PFSK-1 (cell line): ENCODE data around the gene MAGI2.

Experiments used
- FOXP2 ChIP-seq: optimal IDR thresholded peaks from 2 replicates; pipeline ENCODE3; 2011; ENCODE audit warnings: borderline replicate concordance, control low read depth, inconsistent platforms; ENCODE audit not compliant: insufficient read depth; ENCODE audit errors: extremely low read length, extremely low read depth
- POLR2AphosphoS5 ChIP-seq: IDR thresholded peaks from 2 replicates; pipeline ENCODE4 v1.6.1; 2012; ENCODE audit warnings: low read depth, mild to moderate bottlenecking, control low read depth, low read length, moderate library complexity
- REST ChIP-seq, 2 experiments: IDR thresholded peaks; 2 replicates each; pipeline versions ENCODE4 v1.6.1 to v1.8.0; 2011 to 2012; ENCODE audit warnings: low read depth in 2 of 2, low read length in 2 of 2, control low read depth in 1 of 2, inconsistent platforms in 1 of 2, mild to moderate bottlenecking in 1 of 2, moderate library complexity in 1 of 2; ENCODE audit not compliant: insufficient read depth in 1 of 2
- SIN3A ChIP-seq: IDR thresholded peaks from 2 replicates; pipeline ENCODE4 v1.6.1; 2012; ENCODE audit warnings: mild to moderate bottlenecking, low read length, moderate library complexity, borderline replicate concordance; ENCODE audit not compliant: insufficient read depth
- TAF1 ChIP-seq: IDR thresholded peaks from 2 replicates; pipeline ENCODE4 v1.6.1; 2012; ENCODE audit warnings: low read length, control low read depth, borderline replicate concordance; ENCODE audit not compliant: insufficient read depth

The MAGI2 gene

GRCh38 chr7:78057571-78057970 is 1395.9 kb downstream of the MAGI2 start:
- no peak for TF ChIP-seq POLR2AphosphoS5
- no peak for TF ChIP-seq FOXP2
- TF ChIP-seq REST (IDR thresholded peaks at IDR 0.05; ENCODE audit: insufficient read depth in 1 of 2, low read depth in 2 of 2, low read length in 2 of 2): no peak
- TF ChIP-seq TAF1: no peak
- TF ChIP-seq SIN3A: no peak

GRCh38 chr7:78055599-78055998 is 1397.9 kb downstream of the MAGI2 start:
- TF ChIP-seq REST (IDR thresholded peaks at IDR 0.05; ENCODE audit: insufficient read depth in 1 of 2, low read depth in 2 of 2, low read length in 2 of 2) (no peak), POLR2AphosphoS5 (no peak), FOXP2 (no peak), TAF1 (no peak), SIN3A (no peak)

- TF ChIP-seq FOXP2 (no peak), SIN3A (no peak), POLR2AphosphoS5 (no peak), TAF1 (no peak), REST (IDR thresholded peaks at IDR 0.05; ENCODE audit: insufficient read depth in 1 of 2, low read depth in 2 of 2, low read length in 2 of 2) (no peak)
Measured at GRCh38 chr7:78055001-78055573, 1398.4 kb downstream of the MAGI2 start.

- TF ChIP-seq FOXP2 (no peak), SIN3A (no peak), POLR2AphosphoS5 (no peak), TAF1 (no peak), REST (IDR thresholded peaks at IDR 0.05; ENCODE audit: insufficient read depth in 1 of 2, low read depth in 2 of 2, low read length in 2 of 2) (no peak)
Measured at GRCh38 chr7:78052112-78052511, 1401.4 kb downstream of the MAGI2 start.

GRCh38 chr7:78047800-78048199 is 1405.7 kb downstream of the MAGI2 start:
- no peak for TF ChIP-seq TAF1
- TF ChIP-seq SIN3A: no peak
- TF ChIP-seq FOXP2: no peak
- no peak for TF ChIP-seq POLR2AphosphoS5
- TF ChIP-seq REST (IDR thresholded peaks at IDR 0.05; ENCODE audit: insufficient read depth in 1 of 2, low read depth in 2 of 2, low read length in 2 of 2): no peak
